Neural crest cell (in vitro differentiated cells): ENCODE results near the gene AURKAIP1. TPM values are rescaled to one million over a fixed set of nuclear protein-coding genes. Genes with fewer than 3 reads are reported as not detected.

ENCODE experiments used
- DNase-seq: peaks from one replicate; pipeline ENCODE4 v3.0.0; 2021; ENCODE audit warnings: low read depth, mixed read lengths, low spot score
- H3K27ac Mint-ChIP-seq: one replicate; pipeline ENCODE4 v1.8.0; 2021; ENCODE audit warnings: mild to moderate bottlenecking, mixed read lengths; ENCODE audit not compliant: unreplicated experiment
- H3K27me3 Mint-ChIP-seq: 2 replicates; pipeline ENCODE4 v1.8.0; 2021; ENCODE audit warnings: low read depth, mild to moderate bottlenecking, mixed read lengths
- H3K36me3 Mint-ChIP-seq: 2 replicates; pipeline ENCODE4 v1.8.0; 2021; ENCODE audit warnings: low read depth, mild to moderate bottlenecking, mixed read lengths
- H3K4me1 Mint-ChIP-seq: 2 replicates; pipeline ENCODE4 v1.8.0; 2021; ENCODE audit warnings: mixed read lengths
- H3K4me3 Mint-ChIP-seq: one replicate; pipeline ENCODE4 v1.8.0; 2021; ENCODE audit warnings: mild to moderate bottlenecking, mixed read lengths
- H3K9me3 Mint-ChIP-seq: 2 replicates; pipeline ENCODE4 v1.8.0; 2021; ENCODE audit warnings: mixed read lengths
- long read RNA-seq: library from polyadenylated mRNA; unstranded; transcript quantifications from one replicate; pipeline ENCODE4 v2.0.0, GENCODE V29; 2020
- total RNA-seq: library from RNA; stranded (reverse); gene quantifications from 2 replicates; pipeline ENCODE4 v1.2.1, GENCODE V29; 2021
- TF ChIP-seq, protein P1 (sequence below): fragments of 200-600 bp; sonication (generic); conservative IDR thresholded peaks from 2 replicates; pipeline ENCODE4 v1.5.0; 2021; ENCODE audit warnings: antibody characterized with exemption, mild to moderate bottlenecking

The AURKAIP1 gene
- 127 and 128 TPM in 2 replicates for total RNA-seq
- long read RNA-seq, transcript AURKAIP1-202 (4 exons, 1,047 nt): major isoform, 6 of 8 reads
- long read RNA-seq, partial matches to known transcripts: 1 of 8 reads
- long read RNA-seq, other reads (novel, unspliced or antisense): 1 of 8 reads

- DNase-seq: peak; percentile 92
- Mint-ChIP-seq H3K4me1 (peaks cover 9% of the 10 kb centered on the region), H3K9me3 (no peaks in the 10 kb centered on the region), H3K27ac (peak within 1 kb of the TSS; percentile 94), H3K4me3 (peak within 1 kb of the TSS; percentile 93), H3K27me3 (no peaks in the 10 kb centered on the region), H3K36me3 (no peaks in the 10 kb centered on the region)
- TF ChIP-seq, protein P1, sequence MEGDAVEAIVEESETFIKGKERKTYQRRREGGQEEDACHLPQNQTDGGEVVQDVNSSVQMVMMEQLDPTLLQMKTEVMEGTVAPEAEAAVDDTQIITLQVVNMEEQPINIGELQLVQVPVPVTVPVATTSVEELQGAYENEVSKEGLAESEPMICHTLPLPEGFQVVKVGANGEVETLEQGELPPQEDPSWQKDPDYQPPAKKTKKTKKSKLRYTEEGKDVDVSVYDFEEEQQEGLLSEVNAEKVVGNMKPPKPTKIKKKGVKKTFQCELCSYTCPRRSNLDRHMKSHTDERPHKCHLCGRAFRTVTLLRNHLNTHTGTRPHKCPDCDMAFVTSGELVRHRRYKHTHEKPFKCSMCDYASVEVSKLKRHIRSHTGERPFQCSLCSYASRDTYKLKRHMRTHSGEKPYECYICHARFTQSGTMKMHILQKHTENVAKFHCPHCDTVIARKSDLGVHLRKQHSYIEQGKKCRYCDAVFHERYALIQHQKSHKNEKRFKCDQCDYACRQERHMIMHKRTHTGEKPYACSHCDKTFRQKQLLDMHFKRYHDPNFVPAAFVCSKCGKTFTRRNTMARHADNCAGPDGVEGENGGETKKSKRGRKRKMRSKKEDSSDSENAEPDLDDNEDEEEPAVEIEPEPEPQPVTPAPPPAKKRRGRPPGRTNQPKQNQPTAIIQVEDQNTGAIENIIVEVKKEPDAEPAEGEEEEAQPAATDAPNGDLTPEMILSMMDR: peak; percentile 31
Measured at GRCh38 chr1:1374929-1375662, at the start of gene AURKAIP1. AURKAIP1 (minus strand) TSS chr1:1375207; CDS start chr1:1374756, 451 bp downstream.

GRCh38 chr1:1424707-1425106 is 49.7 kb upstream of the AURKAIP1 start:
- H3K36me3 Mint-ChIP-seq: no peaks in the 10 kb centered on the region
- H3K4me3 Mint-ChIP-seq: peak overlapping the region; percentile 34
- TF ChIP-seq, protein P1: no peak
- H3K9me3 Mint-ChIP-seq: no peaks in the 10 kb centered on the region
- DNase-seq: no peak
- H3K27ac Mint-ChIP-seq: no peak overlapping the region
- H3K4me1 Mint-ChIP-seq: peaks cover 29% of the 10 kb centered on the region
- H3K27me3 Mint-ChIP-seq: peaks cover 23% of the 10 kb centered on the region

GRCh38 chr1:1423245-1423597 is 48.2 kb upstream of the AURKAIP1 start:
- H3K4me1 Mint-ChIP-seq: peaks cover 27% of the 10 kb centered on the region
- no peak for DNase-seq
- no peaks in the 10 kb centered on the region for H3K36me3 Mint-ChIP-seq
- no peaks in the 10 kb centered on the region for H3K9me3 Mint-ChIP-seq
- H3K27ac Mint-ChIP-seq: no peak overlapping the region
- TF ChIP-seq, protein P1: no peak
- H3K27me3 Mint-ChIP-seq: peaks cover 11% of the 10 kb centered on the region
- H3K4me3 Mint-ChIP-seq: no peak overlapping the region

- Mint-ChIP-seq H3K27me3 (peaks cover 11% of the 10 kb centered on the region), H3K27ac (no peak overlapping the region), H3K4me3 (peak overlapping the region; percentile 64), H3K36me3 (no peaks in the 10 kb centered on the region), H3K4me1 (peaks cover 30% of the 10 kb centered on the region), H3K9me3 (no peaks in the 10 kb centered on the region)
- no peak for DNase-seq
- TF ChIP-seq, protein P1: no peak
Measured at GRCh38 chr1:1422465-1423244, 47.6 kb upstream of the AURKAIP1 start.

- H3K36me3 Mint-ChIP-seq: no peaks in the 10 kb centered on the region
- peaks cover 11% of the 10 kb centered on the region for H3K27me3 Mint-ChIP-seq
- H3K4me1 Mint-ChIP-seq: peaks cover 31% of the 10 kb centered on the region
- TF ChIP-seq, protein P1: no peak
- no peak overlapping the region for H3K4me3 Mint-ChIP-seq
- no peaks in the 10 kb centered on the region for H3K9me3 Mint-ChIP-seq
- no peak for DNase-seq
- H3K27ac Mint-ChIP-seq: no peak overlapping the region
Measured at GRCh38 chr1:1421907-1422464, 47.0 kb upstream of the AURKAIP1 start.
